Liver (tissue), 3 donors: ENCODE measurements around the gene TMEM221.

ENCODE experiments used
- ATF3 ChIP-seq: IDR thresholded peaks from 2 replicates; pipeline ENCODE4 v1.6.1; 2016; ENCODE audit warnings: antibody characterized with exemption
- CTCF ChIP-seq: fragments of 150-350 bp; IDR thresholded peaks from 2 replicates; pipeline ENCODE4 v1.5.1; 2017; ENCODE audit warnings: improper control_type of control experiment, low read depth, low read length; ENCODE audit not compliant: missing input control
- EGR1 ChIP-seq, 2 donors: IDR thresholded peaks; 2 replicates each; pipeline ENCODE4 v1.6.1; 2016 to 2018; ENCODE audit warnings: antibody characterized with exemption in 2 of 2, low read depth in 2 of 2
- FOXA1 ChIP-seq: IDR thresholded peaks from 2 replicates; pipeline ENCODE4 v1.6.1; 2016; ENCODE audit warnings: antibody characterized with exemption
- GABPA ChIP-seq, 2 donors: IDR thresholded peaks in 1 of 2; conservative IDR thresholded peaks in 1 of 2; 2 replicates each; pipeline ENCODE4 v1.6.1; 2016; ENCODE audit warnings: antibody characterized with exemption in 2 of 2, mild to moderate bottlenecking in 1 of 2, moderate library complexity in 1 of 2
- JUND ChIP-seq, 2 donors: IDR thresholded peaks; 2 replicates each; pipeline ENCODE4 v1.6.1; 2016; ENCODE audit warnings: antibody characterized with exemption in 2 of 2
- MAX ChIP-seq: IDR thresholded peaks from 2 replicates; pipeline ENCODE4 v1.6.1; 2016; ENCODE audit warnings: antibody characterized with exemption
- NR2F2 ChIP-seq: IDR thresholded peaks from 2 replicates; pipeline ENCODE4 v1.6.1; 2016; ENCODE audit warnings: antibody characterized with exemption
- RAD21 ChIP-seq, 2 donors: IDR thresholded peaks; 2 replicates each; pipeline ENCODE4 v1.6.1; 2016; ENCODE audit warnings: antibody characterized with exemption in 2 of 2, mild to moderate bottlenecking in 2 of 2
- REST ChIP-seq: IDR thresholded peaks from 2 replicates; pipeline ENCODE4 v1.6.1; 2016; ENCODE audit warnings: antibody characterized with exemption, mild to moderate bottlenecking
- RXRA ChIP-seq, 2 donors: IDR thresholded peaks; 2 replicates each; pipeline ENCODE4 v1.6.1; 2017 to 2018; ENCODE audit warnings: antibody characterized with exemption in 2 of 2, mild to moderate bottlenecking in 1 of 2
- TAF1 ChIP-seq: conservative IDR thresholded peaks from 2 replicates; pipeline ENCODE4 v1.6.1; 2016; ENCODE audit warnings: antibody characterized with exemption, mild to moderate bottlenecking
- YY1 ChIP-seq: IDR thresholded peaks from 2 replicates; pipeline ENCODE4 v1.6.1; 2016; ENCODE audit warnings: antibody characterized with exemption, mild to moderate bottlenecking
- ZBTB33 ChIP-seq: IDR thresholded peaks from 2 replicates; pipeline ENCODE4 v1.6.1; 2016; ENCODE audit warnings: antibody characterized with exemption
- donor health status: healthy.
- donor health status: healthy.

- TF ChIP-seq MAX: no peak
- no peak for TF ChIP-seq CTCF
- TF ChIP-seq REST: no peak
- no peak for TF ChIP-seq ATF3
- no peak for TF ChIP-seq GABPA (IDR thresholded peaks at IDR 0.05 in 1 of 2, conservative IDR thresholded peaks at IDR 0.05 in 1 of 2)
- TF ChIP-seq ZBTB33: no peak
- TF ChIP-seq YY1: no peak
- TF ChIP-seq FOXA1: no peak
- no peak for TF ChIP-seq TAF1
- TF ChIP-seq JUND (IDR thresholded peaks at IDR 0.05): no peak
- no peak for TF ChIP-seq EGR1 (IDR thresholded peaks at IDR 0.05; ENCODE audit: low read depth in 2 of 2)
- no peak for TF ChIP-seq RAD21 (IDR thresholded peaks at IDR 0.05)
- no peak for TF ChIP-seq NR2F2
- no peak for TF ChIP-seq RXRA (IDR thresholded peaks at IDR 0.05)
Observed at GRCh38 chr19:17398902-17399527, 49.5 kb downstream of the TMEM221 start.
